ENCODE results near the gene OR52E6. TPM values are rescaled to one million over a fixed set of nuclear protein-coding genes. Genes with fewer than 3 reads are reported as not detected.

OR52E6 gene
- total and polyA plus RNA-seq, 2 of the 8 experiments (the other 6 are each of a cell fraction or from before 2014, with no cell fraction given) = 0.14 TPM; not detected in 1

- TF ChIP-seq USF2 (IDR thresholded peaks at IDR 0.05; ENCODE audit: low read length) (no peak), POLR2AphosphoS5 (IDR thresholded peaks at IDR 0.05; ENCODE audit: low read depth, low read length) (no peak), CHD7 (IDR thresholded peaks at IDR 0.05; ENCODE audit: insufficient replicate concordance, low read length) (no peak), ATF3 (IDR thresholded peaks at IDR 0.05; ENCODE audit: insufficient read depth, low read depth, low read length) (no peak), ZNF274 (IDR thresholded peaks at IDR 0.05; ENCODE audit: borderline replicate concordance, extremely low read depth, low read length) (no peak)
Observed at GRCh38 chr11:5815534-5815933, 26.2 kb downstream of the OR52E6 start (continued).
